GM21528 (cell line): ENCODE data around the gene UNC13C.

Source experiments
- ATAC-seq: cut with Tn5 transposase; IDR thresholded peaks from one replicate; pipeline ENCODE4 v1.9.1; 2021; ENCODE audit warnings: mild to moderate bottlenecking, moderate library complexity; ENCODE audit not compliant: unreplicated experiment, low FRiP score

The UNC13C gene

GRCh38 chr15:54605556-54605955 is 627.3 kb downstream of the UNC13C start:
- no peak for ATAC-seq

GRCh38 chr15:54608876-54609835 is 630.9 kb downstream of the UNC13C start:
- no peak for ATAC-seq

GRCh38 chr15:54618120-54618519 is 639.9 kb downstream of the UNC13C start:
- ATAC-seq = no peak

- ATAC-seq = no peak
Observed at GRCh38 chr15:54619180-54619579, 640.9 kb downstream of the UNC13C start.

- no peak for ATAC-seq
Observed at GRCh38 chr15:54620916-54621315, 642.7 kb downstream of the UNC13C start.

GRCh38 chr15:54636147-54636546 is 657.9 kb downstream of the UNC13C start:
- no peak for ATAC-seq

GRCh38 chr15:54638666-54639065 is 660.4 kb downstream of the UNC13C start:
- no peak for ATAC-seq

- ATAC-seq = no peak
Observed at GRCh38 chr15:54640873-54641272, 662.6 kb downstream of the UNC13C start.

GRCh38 chr15:54644796-54645195 is 666.6 kb downstream of the UNC13C start:
- no peak for ATAC-seq

GRCh38 chr15:54659646-54660045 is 681.4 kb downstream of the UNC13C start:
- ATAC-seq = no peak

- no peak for ATAC-seq
Observed at GRCh38 chr15:54660356-54660755, 682.1 kb downstream of the UNC13C start.

GRCh38 chr15:54675241-54675640 is 697.0 kb downstream of the UNC13C start:
- no peak for ATAC-seq

GRCh38 chr15:54681584-54681983 is 703.3 kb downstream of the UNC13C start:
- ATAC-seq = no peak
